IMR-90 (cell line): Measurements from ENCODE around the gene MARK2.

ENCODE experiments used
- CEBPB ChIP-seq: IDR thresholded peaks from 2 replicates; pipeline ENCODE4 v1.6.1; 2012; ENCODE audit warnings: low read depth, low read length, improper control_type of control experiment
- MAFK ChIP-seq: IDR thresholded peaks from 2 replicates; pipeline ENCODE4 v1.6.1; 2012; ENCODE audit warnings: low read depth, low read length, improper control_type of control experiment
- TF ChIP-seq, protein P1 (sequence below): conservative IDR thresholded peaks from 2 replicates; pipeline ENCODE4 v1.5.1; 2012; ENCODE audit warnings: mild to moderate bottlenecking, low read depth, low read length, improper control_type of control experiment

DNA sequence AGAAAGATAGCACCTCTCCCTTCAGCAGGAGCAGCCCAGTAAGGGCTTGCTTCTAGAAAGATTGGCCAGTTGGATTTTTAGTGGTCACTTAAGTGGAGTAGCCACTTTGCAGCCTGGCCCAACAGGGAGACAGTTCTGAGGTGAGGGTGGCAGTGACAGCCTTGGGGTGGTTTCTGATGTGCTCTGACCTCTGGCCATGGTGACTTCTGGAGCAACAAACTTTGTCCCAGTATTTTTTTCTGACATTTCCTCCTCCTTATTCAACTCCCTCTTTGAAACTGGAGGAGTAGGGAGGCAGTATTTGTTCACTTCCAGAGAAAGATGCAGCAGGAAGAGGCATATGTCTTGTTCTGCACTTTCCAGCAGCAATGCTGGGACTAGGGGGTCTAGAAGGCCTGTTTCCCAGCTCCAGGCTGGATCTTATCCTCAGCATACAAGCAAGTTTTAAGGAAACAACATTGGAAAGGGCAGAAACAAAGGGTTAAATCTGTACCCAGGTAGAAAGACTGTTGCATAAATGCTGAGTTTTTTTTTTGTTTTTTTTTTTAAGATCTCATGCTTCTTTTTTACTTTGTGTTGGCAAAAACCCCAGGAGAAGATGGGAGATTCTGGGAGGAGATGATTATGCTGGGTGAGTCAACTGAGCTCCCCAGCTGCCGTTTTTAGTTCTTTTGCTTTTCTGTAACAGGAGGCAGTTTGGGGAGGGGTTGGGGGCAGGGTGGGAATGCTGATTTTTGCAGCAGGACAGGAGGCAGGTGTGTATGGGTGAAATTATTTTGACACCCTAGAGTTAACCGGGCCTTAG, 40.9 kb downstream of the MARK2 start:
- TF ChIP-seq MAFK, result 0 out of 2 replicates have a peak, but pooled peaks have one; percentile 20
- TF ChIP-seq, protein P1, sequence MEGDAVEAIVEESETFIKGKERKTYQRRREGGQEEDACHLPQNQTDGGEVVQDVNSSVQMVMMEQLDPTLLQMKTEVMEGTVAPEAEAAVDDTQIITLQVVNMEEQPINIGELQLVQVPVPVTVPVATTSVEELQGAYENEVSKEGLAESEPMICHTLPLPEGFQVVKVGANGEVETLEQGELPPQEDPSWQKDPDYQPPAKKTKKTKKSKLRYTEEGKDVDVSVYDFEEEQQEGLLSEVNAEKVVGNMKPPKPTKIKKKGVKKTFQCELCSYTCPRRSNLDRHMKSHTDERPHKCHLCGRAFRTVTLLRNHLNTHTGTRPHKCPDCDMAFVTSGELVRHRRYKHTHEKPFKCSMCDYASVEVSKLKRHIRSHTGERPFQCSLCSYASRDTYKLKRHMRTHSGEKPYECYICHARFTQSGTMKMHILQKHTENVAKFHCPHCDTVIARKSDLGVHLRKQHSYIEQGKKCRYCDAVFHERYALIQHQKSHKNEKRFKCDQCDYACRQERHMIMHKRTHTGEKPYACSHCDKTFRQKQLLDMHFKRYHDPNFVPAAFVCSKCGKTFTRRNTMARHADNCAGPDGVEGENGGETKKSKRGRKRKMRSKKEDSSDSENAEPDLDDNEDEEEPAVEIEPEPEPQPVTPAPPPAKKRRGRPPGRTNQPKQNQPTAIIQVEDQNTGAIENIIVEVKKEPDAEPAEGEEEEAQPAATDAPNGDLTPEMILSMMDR, result no peak
- no peak for TF ChIP-seq CEBPB
